GM12875 (cell line): ENCODE measurements around the gene PAQR7.

Experiments used
- H3K4me3 ChIP-seq: one replicate; pipeline ENCODE4 v1.5.1; 2011; ENCODE audit warnings: low read depth, low read length, control low read depth
- TF ChIP-seq, protein P1 (sequence below): IDR thresholded peaks from 2 replicates; pipeline ENCODE4 v1.5.1; 2011; ENCODE audit warnings: low read depth, mild to moderate bottlenecking, control low read depth, inconsistent platforms, low read length, moderate library complexity, borderline replicate concordance; ENCODE audit not compliant: insufficient read depth

PAQR7 gene

DNA sequence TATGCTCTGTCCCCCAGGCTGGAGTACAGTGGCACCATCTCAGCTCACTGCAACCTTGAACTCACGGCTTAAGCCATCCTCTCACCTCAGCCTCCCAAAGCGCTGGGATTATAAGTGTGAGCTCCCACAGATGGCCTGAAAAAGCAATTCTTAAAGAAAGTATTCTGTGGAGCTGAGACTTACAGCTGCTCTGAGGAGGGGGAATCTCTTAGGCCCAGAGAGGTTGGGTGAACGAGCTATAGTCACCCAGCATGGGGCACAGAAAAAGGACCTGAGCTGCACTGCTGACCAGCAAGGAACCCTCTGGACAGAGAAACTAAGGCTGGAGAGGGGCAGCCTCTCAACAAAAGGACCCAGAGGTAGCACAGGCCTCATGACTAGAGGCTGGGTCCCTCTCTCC is 1.3 kb downstream of the PAQR7 start:
- no peak overlapping the region for H3K4me3 ChIP-seq
- TF ChIP-seq, protein P1, sequence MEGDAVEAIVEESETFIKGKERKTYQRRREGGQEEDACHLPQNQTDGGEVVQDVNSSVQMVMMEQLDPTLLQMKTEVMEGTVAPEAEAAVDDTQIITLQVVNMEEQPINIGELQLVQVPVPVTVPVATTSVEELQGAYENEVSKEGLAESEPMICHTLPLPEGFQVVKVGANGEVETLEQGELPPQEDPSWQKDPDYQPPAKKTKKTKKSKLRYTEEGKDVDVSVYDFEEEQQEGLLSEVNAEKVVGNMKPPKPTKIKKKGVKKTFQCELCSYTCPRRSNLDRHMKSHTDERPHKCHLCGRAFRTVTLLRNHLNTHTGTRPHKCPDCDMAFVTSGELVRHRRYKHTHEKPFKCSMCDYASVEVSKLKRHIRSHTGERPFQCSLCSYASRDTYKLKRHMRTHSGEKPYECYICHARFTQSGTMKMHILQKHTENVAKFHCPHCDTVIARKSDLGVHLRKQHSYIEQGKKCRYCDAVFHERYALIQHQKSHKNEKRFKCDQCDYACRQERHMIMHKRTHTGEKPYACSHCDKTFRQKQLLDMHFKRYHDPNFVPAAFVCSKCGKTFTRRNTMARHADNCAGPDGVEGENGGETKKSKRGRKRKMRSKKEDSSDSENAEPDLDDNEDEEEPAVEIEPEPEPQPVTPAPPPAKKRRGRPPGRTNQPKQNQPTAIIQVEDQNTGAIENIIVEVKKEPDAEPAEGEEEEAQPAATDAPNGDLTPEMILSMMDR: no peak

DNA sequence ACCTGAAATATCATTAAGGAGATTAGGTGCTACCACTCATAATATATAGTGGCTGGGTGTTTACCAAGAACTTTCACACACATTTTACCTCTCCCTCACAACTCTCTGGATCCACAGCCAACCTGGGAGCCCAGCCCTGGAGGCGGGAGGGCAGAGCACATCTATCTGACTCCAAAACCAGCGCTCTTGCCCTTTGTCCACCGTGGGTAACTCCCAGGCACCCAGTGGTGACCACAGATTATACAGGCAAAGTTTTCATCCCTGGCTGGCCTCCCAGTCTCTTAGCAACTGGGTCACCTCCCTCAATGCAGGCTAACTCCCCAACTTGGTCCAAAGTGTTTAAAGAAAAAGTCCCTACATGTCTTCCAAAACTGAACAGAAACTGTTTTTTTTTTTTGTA is 2.4 kb downstream of the PAQR7 start:
- H3K4me3 ChIP-seq: no peak overlapping the region
- TF ChIP-seq, protein P1: no peak

DNA sequence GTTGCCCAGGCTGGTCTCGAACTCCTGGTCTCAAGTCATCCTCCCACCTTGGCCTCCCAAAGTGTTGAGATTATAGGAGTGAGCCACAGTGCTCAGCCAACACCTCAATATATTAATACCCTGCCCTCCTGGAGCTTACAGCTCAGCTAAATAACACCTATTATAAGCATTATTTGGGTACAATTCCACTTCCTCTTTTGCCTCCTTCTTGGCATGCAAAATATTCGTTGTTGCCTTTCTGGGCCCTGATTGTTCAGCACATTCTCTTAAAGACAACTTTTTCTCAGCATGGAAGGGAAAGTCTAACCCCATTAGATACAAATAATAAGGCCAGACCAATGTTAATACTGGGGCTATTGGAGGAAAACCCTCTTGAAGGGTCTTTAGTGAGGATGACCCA is 2.8 kb downstream of the PAQR7 start:
- TF ChIP-seq, protein P1: no peak

DNA sequence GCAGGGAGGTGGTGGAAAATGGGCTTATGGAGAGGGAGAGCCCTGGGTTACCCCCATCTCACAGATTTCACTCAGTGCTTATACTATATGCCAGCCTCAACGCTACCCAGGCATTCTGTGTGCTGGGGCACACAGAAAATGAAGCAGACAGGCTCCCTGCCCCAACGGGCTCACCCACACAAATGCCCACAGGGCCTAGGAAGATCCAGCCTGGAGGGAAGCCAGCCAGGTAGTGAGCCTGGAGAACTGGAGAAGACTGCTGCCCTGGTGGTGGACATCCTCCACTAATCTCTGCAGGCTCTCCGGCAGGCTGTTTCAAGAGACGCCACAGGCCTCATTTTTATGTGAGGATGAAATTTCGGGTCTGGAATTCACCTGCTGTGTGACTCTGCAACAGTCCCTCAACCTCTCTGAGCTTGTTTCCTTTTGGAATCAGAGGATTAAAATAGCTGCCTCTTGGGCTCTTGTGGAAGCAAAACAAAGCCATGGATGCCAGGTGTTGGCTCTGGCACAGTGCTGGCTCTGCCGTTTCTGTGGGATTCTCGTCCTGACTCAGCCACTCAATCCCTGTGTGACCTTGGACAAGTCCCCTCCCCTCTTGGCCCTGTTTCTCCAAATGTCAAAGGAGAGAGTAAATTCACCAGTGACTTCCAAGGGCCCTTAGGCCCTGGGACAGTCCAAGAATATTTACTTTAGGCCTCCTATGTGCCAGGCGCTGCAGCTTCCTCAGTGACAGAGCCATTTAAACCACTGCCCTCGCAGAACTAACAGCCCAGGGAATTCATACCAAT is 3.6 kb downstream of the PAQR7 start:
- no peak overlapping the region for H3K4me3 ChIP-seq
- TF ChIP-seq, protein P1: no peak

More for the DNA sequence above, 2.8 kb downstream of the PAQR7 start:
- no peak overlapping the region for H3K4me3 ChIP-seq

DNA sequence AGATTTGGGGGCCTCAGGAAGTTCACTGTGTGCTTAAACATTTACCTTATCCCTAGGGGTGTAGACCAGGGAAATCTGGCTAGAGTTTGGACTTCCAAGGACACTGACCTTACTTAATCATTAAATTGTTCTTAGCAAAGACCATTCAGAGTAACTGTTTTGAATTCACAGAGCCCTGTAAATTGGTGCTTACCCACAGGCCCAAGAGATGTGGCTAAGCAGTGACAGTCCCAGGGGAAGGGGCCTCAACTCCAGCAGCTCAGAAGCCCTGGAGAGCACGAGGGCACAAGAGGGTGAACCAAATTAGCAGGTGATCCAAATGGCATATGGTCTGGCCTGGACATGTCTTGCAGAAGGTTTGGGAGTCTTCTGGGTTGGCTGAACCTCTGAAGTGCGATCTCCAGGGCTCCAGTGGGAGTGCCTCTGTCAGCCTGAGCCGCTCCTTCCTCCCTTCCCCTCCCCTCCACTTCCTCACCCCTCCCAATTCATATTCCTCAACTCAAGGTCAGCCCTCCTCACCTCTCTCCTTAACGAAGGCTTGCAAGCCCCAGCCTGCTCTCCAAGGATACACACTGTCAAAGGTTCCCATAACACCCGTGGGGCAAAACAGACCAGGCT is 4.3 kb downstream of the PAQR7 start:
- no peak overlapping the region for H3K4me3 ChIP-seq
- TF ChIP-seq, protein P1: no peak

DNA sequence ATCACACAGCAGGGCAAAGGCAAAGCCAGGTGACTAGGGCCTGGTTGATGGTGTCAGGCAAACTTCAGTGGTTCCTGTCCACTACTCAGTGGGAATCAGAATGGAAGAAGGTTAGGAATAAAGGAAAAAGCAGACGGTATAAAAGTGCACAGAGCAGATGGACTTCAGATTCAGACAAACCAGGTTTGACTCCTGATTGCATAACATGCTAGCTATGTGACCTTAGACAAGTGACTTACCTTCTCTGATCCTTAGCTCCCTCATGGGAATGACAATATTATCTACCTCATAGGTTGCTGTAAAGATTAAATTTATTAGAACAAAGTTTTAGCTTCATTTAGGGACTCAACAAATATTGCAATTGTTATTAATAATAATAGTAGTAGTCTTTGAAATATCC is 4.9 kb downstream of the PAQR7 start:
- TF ChIP-seq, protein P1: no peak

DNA sequence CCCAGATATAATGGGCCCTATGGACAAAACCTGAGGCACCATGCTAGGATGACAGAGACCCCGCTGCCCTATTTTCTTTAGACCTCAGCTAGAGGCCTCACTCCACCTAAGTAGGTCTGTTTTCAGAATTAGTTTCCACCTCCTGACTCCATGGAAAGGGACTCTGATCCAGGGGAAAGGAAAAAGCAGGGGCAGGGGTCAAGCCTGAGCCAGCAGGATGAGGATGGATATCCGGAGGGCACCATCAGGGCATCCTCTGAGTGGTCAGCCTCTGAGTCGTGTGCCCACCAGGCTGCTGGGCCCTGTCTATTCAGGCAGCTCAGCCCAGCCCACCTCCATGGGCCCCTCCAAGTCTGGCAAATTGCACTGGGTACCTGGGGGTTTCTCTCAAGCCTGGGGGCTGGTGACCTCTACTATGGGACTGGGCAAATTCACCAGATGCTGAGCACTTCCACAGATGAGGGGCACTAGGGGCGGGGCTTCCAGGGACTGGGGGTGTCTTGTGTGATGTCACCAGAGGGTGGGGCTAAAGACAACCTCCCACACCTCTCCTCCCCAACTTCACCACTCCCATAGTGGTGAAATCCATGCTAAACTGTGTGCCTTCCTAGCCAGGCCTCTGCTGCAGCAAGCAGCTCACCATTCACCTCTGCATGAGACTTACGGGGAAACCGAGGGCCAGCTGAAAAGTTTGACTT is 5.5 kb downstream of the PAQR7 start:
- no peak overlapping the region for H3K4me3 ChIP-seq
- TF ChIP-seq, protein P1: no peak

More for the DNA sequence above, 4.9 kb downstream of the PAQR7 start:
- no peak overlapping the region for H3K4me3 ChIP-seq
